Suppressor macrophage treated with lipopolysaccharide for 4 hours (primary cell): ENCODE results near the gene C11orf98.
"Not testable (repeated sequence)": the region's sequence is repeated elsewhere in the genome, so short reads cannot be mapped to it uniquely, and the experiment has no call there.

Experiments used
- DNase-seq: peaks from one replicate; pipeline ENCODE4 v3.0.0-alpha.2; 2020

The C11orf98 gene

DNA sequence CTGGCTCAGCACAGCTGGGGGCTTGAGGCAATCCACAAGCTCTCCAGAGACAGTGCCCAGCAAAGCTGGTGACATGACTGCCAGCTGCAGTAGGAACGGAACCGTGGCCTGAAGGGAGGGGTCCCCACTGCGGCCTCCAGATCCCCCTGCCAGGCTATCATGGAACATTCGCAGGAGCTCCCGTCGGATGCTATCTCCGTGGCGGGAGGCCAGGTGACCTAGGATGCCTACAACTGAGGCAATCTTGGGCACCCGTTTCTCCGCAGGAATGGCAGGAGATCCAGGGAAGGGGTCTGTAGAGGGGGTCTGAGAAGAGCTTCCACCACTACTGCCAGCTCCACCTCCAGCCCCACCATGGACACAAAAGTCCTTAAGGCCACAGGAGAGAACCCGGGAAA, 16.0 kb downstream of the C11orf98 start:
- DNase-seq, result no peak

GRCh38 chr11:62648185-62648966, 16.6 kb downstream of the C11orf98 start:
- no peak for DNase-seq

- no peak for DNase-seq
Observed at GRCh38 chr11:62647609-62648005, 17.4 kb downstream of the C11orf98 start.

DNA sequence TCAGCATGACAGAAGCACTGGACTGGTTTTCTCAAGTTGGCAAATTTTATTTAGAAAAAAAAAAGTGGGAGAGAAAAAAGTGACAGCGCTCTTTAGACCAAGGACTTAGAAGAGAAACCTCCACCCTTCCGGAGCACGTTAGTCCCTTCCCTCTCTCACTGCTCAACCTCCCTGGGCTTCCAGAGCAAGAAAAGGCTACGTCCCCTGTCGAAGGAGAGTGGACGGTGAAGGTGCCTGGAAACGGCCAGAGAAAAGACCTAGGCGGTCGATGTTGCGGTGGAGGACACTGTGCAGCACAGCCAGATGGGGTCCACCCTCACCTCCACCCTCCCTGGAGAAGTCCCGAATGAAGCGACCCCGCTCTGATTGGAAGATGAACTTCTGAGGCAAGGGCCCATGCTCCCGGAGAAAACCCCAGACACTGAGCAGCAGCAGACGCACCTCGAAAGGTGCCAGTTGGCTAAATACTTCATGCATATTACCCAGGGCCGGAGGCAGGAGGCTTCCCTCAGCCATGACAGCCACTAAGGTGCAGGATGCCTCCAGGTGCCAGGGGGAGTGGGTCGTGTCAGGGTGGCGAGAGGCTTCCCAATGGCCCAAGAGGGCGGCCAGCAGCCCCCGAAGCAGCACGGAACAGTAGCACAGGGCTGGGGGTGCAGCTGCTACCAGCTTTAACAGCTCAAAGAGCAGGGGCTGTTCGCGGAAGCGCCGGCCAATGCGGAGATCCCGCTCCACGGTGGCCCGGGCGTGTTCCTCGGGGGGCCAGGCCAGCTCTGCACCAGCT, 18.0 kb downstream of the C11orf98 start:
- DNase-seq, result no peak

GRCh38 chr11:62645946-62646824, 18.8 kb downstream of the C11orf98 start, which contains the start of gene GANAB:
TSS of gene GANAB (minus strand) at chr11:62646613. CDS start at chr11:62646599, 14 bp downstream.
- peak; percentile 99 for DNase-seq

DNA sequence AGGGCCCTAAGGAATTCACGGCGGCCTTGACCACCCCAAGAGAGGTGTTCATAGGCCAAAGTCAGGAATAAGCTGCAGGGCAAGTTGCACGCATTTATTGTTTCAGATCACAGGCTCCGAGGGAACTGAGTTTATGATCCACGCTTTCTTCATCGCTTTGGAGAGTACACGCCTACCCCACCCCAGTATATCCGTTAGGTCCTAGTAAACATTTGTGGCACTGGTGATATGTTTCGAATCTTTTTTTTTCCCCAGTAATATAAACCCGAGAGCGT, 19.4 kb downstream of the C11orf98 start:
- peak; percentile 8 for DNase-seq

GRCh38 chr11:62644220-62644619, 20.8 kb downstream of the C11orf98 start:
- DNase-seq, result no peak

- DNase-seq, result no peak
Observed at GRCh38 chr11:62632492-62632891, 32.5 kb downstream of the C11orf98 start.

- no peak for DNase-seq
Observed at GRCh38 chr11:62627713-62628112, 37.3 kb downstream of the C11orf98 start.

DNA sequence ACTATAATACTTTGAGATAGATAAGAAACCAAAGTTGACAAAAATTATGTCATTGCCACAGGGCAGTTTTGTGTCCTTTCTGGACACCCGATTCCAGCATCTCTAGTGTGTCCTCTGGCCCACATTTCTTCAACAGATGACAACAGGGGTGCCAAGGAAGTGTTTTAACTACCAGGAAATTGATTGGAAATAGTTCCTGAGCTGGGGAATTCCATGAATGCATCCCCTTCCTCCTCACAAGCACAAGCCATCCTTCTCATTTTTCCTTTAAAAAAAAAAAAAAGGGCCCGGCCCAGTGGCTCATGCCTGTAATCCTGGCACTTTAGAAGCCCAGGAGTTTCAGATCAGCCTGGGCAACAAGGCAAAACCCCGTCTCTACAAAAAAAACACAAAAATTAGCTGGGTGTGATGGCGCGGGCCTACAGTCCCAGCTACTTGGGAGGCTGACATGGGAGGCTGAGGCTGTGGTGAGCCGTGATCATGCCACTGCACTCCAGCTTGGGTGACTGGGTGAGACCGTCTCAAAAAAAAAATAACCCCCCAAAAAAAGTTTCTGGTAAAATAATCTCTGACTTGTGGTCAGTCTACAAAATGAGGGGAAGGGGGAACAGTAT, 42.4 kb downstream of the C11orf98 start:
- DNase-seq, result no peak

DNA sequence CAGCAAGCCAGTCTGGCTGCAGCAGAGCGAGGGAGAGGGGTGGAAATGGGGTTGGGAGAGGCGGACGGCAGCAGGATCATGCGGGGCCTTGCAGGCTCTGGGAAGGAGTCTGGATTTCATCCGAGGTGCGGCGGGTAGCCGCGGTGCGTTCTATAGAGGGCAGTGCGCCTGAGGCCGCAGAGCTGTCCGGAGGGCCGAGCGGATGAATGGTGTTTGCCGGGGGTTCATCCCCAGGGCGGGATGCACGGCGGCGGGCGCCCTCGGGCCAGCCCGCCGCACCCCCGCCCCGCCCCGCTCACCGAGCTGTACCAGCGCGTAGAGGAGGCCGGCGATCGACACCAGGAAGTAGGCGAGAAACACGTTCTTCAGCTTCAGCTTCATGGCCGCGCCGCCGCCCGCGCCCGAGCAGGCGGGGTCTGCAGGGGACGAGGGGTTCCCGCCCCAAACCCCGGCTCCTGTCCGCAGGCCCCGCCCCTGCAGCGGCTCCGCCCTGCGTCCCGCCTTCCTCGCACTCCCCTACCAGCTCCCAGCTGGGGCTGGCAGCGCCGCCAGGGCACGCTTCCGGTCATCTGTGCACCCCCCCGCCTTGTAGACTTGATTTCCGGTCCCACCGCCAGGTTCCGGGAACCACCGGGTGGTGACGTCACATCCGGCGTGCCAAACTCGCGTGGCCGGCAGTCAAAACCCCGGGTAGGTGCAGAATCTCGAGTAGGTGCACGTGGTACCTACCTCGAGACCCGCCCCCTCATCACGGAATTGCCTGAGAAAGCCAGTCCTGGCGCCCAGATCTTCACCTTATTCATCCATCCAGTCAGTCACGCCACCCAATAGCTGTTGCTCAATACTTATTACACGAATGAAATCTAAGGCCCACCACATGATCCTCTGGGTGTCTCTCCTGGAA, 43.2 kb downstream of the C11orf98 start, which contains the start of gene B3GAT3:
Gene B3GAT3 (minus strand): TSS at position 420 of the 904 bp plus-strand sequence. CDS start 39 bp downstream, at position 381.
- peak; percentile 99 for DNase-seq

DNA sequence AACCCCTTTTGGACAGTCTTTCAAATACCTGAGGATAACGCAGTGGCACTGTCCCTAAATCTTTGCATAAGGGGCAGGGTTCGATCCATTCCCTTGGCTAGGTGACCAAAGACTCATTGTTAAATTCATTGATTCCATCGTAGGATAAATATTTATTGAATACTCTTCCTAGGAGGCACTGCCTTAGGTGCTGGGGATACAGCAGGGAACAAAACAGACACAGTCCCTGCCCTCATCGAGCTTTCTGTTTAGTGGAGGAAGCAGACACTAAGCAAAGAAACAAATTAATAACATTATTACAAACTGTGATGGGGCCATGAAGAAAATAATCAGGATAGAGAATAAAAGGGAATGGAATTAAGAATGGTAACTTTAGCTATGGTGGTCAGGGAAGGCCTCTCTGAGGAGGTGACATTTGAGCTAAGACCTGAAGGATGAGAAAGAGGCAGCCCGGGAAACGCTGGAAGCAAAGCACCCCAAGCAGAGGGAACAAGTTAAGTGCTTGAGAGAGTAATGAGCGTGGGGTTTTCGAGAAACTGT, 43.9 kb downstream of the C11orf98 start:
- no peak for DNase-seq

- DNase-seq, result not testable (repeated sequence)
Observed at GRCh38 chr11:62616957-62617356, 48.1 kb downstream of the C11orf98 start.

DNA sequence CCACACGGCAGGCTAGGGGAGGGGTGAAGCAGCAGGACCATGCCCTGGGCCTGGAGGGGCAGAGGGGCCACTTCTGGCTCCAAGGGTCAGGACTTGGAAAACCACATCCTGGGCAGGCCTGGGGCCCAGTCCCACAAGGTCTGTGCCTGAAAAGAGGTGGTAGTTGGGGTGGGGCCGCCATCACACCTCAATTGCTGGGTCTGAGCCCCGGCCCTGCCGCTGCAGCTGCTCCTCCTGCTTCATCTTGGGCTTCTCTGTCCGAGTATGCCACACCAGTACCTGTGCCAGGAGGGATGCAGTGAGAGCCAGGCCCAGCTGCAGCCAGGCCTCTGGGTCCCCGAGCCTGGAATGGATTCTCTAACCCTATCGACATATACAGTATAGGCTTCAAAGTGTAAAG, 49.5 kb downstream of the C11orf98 start:
- no peak for DNase-seq

DNA sequence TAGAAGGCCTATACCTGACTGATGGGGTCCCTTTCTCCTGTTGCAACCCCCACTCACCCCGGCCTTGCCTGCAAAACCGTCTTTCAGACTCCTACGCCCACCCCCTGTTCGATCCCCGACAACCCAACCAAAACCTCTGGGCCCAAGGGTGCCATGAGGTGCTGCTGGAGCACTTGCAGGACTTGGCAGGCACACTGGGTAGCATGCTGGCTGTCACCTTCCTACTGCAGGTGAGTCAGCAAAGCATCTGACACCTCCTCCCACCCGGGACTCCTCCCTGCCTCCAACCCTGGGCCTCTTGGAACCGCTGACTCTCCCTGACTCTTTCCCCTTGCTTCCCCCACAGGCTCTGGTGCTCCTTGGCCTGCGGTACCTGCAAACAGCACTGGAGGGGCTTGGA, 50.7 kb downstream of the C11orf98 start:
- DNase-seq, result no peak

DNA sequence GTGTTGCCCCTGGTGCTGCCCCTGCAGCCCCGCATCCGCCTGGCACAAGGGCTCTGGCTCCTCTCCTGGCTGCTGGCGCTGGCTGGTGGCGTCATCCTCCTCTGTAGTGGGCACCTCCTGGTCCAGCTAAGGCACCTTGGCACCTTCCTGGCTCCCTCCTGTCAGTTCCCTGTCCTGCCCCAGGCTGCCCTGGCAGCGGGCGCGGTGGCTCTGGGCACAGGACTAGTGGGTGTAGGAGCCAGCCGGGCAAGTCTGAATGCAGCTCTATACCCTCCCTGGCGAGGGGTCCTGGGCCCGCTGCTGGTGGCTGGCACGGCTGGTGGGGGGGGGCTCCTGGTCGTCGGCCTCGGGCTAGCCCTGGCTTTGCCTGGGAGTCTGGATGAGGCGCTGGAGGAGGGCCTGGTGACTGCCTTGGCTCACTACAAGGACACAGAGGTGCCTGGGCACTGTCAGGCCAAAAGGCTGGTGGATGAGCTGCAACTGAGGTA, 51.7 kb downstream of the C11orf98 start:
- DNase-seq, result no peak
